Heart left ventricle (tissue), 13 donors: ENCODE data around the gene GSK3B.

ENCODE experiments used
- POLR2A ChIP-seq, 2 donors: fragments of 450-650 bp; IDR thresholded peaks; one replicate each; pipeline ENCODE4 v1.6.1; 2017; ENCODE audit warnings: antibody characterized with exemption in 2 of 2, mild to moderate bottlenecking in 2 of 2, moderate library complexity in 2 of 2
- TF ChIP-seq, protein P1 (sequence below), 12 donors: fragments of 200-600 bp; sonication (generic) in 4 of 12; IDR thresholded peaks; one replicate each; pipeline versions ENCODE4 v1.5.0 to v1.8.0; 2018 to 2022; ENCODE audit warnings: antibody characterized with exemption in 12 of 12, mild to moderate bottlenecking in 5 of 12
- donor health status: ischemic (EF 13 %, LVEDD 7.1; RV severe dilation, severe dysfunction).
- donor health status: DM: no; HTN: yes; CAD: no.
- donor health status: DM: no; HTN: no; CAD: no.
- donor health status: ischemic (EF 25% LVEDD 6.9; RV normal size, moderate dysfunction).
- donor health status: ischemic (EF 25% LVEDD 5.7; RV mildly dilated, moderate dysfunction).
- donor health status: ischemic (EF 35%, LVEDD 5.7; RV mildly dilated, moderate dysfunction).
- donor health status: nonischemic (EF 11% LVEDD 7.7; RV severe dilation, severe dysfunction).
- donor health status: DM: yes; HTN: yes; CAD: no.
- donor health status: PGD.
- donor health status: ischemic (EF 29% LVEDD 5.4; RV normal size, mild dysfunction).
- donor health status: nonischemic (EF 23%, LVEDD 6.1; RV moderate dilation, normal function).

DNA sequence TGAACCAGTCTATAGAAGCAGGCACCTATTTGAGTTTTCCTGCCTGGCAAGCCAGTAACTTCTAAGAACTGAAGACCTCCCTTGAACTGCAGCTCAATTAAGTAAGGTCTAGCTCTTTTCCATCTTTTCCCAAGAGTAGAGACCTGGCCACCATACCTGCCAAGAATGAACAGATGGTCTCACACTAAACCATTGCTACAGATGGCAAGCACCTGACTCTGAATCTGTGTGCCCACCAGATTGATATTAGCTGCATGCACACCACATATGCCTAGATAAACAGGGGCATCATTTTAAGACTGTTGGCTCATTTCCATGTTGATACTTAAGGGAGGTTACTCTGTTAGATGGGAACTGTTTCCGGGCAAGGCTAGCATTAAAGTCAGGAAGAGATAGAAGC lies 34.8 kb upstream of the GSK3B start:
- TF ChIP-seq, protein P1, sequence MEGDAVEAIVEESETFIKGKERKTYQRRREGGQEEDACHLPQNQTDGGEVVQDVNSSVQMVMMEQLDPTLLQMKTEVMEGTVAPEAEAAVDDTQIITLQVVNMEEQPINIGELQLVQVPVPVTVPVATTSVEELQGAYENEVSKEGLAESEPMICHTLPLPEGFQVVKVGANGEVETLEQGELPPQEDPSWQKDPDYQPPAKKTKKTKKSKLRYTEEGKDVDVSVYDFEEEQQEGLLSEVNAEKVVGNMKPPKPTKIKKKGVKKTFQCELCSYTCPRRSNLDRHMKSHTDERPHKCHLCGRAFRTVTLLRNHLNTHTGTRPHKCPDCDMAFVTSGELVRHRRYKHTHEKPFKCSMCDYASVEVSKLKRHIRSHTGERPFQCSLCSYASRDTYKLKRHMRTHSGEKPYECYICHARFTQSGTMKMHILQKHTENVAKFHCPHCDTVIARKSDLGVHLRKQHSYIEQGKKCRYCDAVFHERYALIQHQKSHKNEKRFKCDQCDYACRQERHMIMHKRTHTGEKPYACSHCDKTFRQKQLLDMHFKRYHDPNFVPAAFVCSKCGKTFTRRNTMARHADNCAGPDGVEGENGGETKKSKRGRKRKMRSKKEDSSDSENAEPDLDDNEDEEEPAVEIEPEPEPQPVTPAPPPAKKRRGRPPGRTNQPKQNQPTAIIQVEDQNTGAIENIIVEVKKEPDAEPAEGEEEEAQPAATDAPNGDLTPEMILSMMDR (IDR thresholded peaks at IDR 0.05): no peak
- no peak for TF ChIP-seq POLR2A (IDR thresholded peaks at IDR 0.05)
